Measurements from ENCODE around the gene CCDC178.

DNA sequence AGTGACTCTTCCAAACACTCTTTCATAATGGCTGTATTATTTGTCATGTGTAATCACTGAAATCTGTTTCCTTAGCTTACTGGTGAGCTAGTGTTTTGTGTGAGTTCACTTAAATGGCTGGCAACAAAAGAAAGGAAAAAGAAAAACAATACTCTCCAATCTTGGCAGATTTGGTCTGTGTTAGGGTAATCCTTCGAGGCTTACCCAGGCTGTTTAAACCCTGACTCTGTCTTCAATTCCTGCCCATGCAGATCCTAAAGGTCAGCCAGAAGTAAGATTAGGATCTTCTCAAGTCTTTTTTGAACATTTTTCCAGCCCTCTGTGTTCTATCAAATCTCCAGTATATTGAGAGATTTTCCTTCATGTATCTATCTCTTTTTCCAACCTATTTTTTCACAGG is 85.3 kb downstream of the CCDC178 start:
- TF ChIP-seq ARNT (IDR thresholded peaks at IDR 0.05) (no peak), FOXK2 (IDR thresholded peaks at IDR 0.05) (no peak), LEF1 (IDR thresholded peaks at IDR 0.05; ENCODE audit: borderline replicate concordance) (no peak), L3MBTL2 (conservative IDR thresholded peaks at IDR 0.05) (no peak), ZNF384 (IDR thresholded peaks at IDR 0.05) (no peak), TARDBP (IDR thresholded peaks at IDR 0.05) (no peak), FOXM1 (IDR thresholded peaks at IDR 0.05; ENCODE audit: borderline replicate concordance) (no peak), SP1 (IDR thresholded peaks at IDR 0.05) (no peak), HDGF (IDR thresholded peaks at IDR 0.05; ENCODE audit: borderline replicate concordance) (no peak)

Data from HEK293T (cell line).